GM23338 (cell line): ENCODE data around the gene PAM. TPM values are rescaled to one million over a fixed set of nuclear protein-coding genes. Genes with fewer than 3 reads are reported as not detected.

Source experiments
- CTCF ChIP-seq, 2 experiments: fragments of 200-600 bp in 1 of 2; sonication (generic) in 1 of 2; conservative IDR thresholded peaks; 2 replicates each; pipeline versions ENCODE4 v1.5.1 to v1.6.1; 2016 to 2017; ENCODE audit warnings: antibody characterized with exemption in 2 of 2, low read depth in 2 of 2, mild to moderate bottlenecking in 2 of 2, moderate library complexity in 1 of 2
- ETS1 ChIP-seq: IDR thresholded peaks from 2 replicates; pipeline ENCODE4 v1.6.1; 2016; ENCODE audit warnings: antibody characterized with exemption
- JUNB ChIP-seq: IDR thresholded peaks from one replicate; pipeline ENCODE4 v1.6.1; 2016; ENCODE audit warnings: antibody characterized with exemption; ENCODE audit not compliant: unreplicated experiment
- NANOG ChIP-seq: IDR thresholded peaks from 2 replicates; pipeline ENCODE4 v1.6.1; 2016; ENCODE audit warnings: antibody characterized with exemption, borderline replicate concordance
- POLR2AphosphoS5 ChIP-seq: IDR thresholded peaks from 2 replicates; pipeline ENCODE4 v1.6.1; 2016; ENCODE audit warnings: antibody characterized with exemption, low read depth
- ZNF114 ChIP-seq: fragments of 250-450 bp; sonication (Bioruptor Pico); IDR thresholded peaks from 2 replicates; pipeline ENCODE4 v1.5.0; 2020; ENCODE audit warnings: mild to moderate bottlenecking, moderate library complexity
- ZNF331 ChIP-seq: fragments of 250-450 bp; sonication (Bioruptor Pico); IDR thresholded peaks from 2 replicates; pipeline ENCODE4 v1.5.0; 2020; ENCODE audit warnings: low read depth, mild to moderate bottlenecking, moderate library complexity
- polyA plus RNA-seq: library from polyadenylated mRNA; unstranded; fragments of >200 nt; fragmentation: Nextera tagmentation; extraction: Ambion mirVana; gene quantifications from 2 replicates; pipeline ENCODE4 v1.2.1, GENCODE V29; 2016
- total RNA-seq: library from RNA; depleted of rRNA; stranded (reverse); fragments of >200 nt; shearing (Covaris generic); gene quantifications from 2 replicates; pipeline ENCODE4 v1.2.3, GENCODE V29; 2014
- TF ChIP-seq, protein P1 (sequence below): fragments of 250-450 bp; sonication (Bioruptor Pico); IDR thresholded peaks from 2 replicates; pipeline ENCODE4 v1.5.0; 2020; ENCODE audit warnings: mild to moderate bottlenecking, moderate library complexity
- TF ChIP-seq, protein P2 (sequence below): IDR thresholded peaks from one replicate; pipeline ENCODE4 v1.6.1; 2018; ENCODE audit warnings: antibody characterized with exemption; ENCODE audit not compliant: unreplicated experiment

Gene PAM
- total and polyA plus RNA-seq, 2 experiments from 2014 or later, result 33.9 to 79.4 TPM

DNA sequence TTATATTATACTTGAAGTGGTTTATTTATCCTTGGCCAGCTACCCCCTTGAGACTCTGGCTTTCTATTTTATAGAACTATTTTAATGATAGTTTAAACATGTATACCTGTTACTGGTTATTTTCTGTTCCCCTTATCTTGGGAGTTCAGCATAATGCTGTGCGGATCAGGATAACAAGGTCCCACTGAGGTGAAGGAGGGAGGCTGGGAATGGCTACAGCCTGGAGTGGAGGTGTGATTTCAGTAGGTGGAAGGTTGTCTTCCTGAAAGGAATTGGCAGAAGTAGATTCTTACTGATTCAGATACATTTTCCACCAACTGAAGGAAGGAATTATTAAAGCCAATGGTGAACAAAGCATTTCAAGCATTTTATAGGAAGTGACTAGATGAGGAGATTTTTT lies 38.9 kb downstream of the PAM start (continued):
- TF ChIP-seq, protein P1, sequence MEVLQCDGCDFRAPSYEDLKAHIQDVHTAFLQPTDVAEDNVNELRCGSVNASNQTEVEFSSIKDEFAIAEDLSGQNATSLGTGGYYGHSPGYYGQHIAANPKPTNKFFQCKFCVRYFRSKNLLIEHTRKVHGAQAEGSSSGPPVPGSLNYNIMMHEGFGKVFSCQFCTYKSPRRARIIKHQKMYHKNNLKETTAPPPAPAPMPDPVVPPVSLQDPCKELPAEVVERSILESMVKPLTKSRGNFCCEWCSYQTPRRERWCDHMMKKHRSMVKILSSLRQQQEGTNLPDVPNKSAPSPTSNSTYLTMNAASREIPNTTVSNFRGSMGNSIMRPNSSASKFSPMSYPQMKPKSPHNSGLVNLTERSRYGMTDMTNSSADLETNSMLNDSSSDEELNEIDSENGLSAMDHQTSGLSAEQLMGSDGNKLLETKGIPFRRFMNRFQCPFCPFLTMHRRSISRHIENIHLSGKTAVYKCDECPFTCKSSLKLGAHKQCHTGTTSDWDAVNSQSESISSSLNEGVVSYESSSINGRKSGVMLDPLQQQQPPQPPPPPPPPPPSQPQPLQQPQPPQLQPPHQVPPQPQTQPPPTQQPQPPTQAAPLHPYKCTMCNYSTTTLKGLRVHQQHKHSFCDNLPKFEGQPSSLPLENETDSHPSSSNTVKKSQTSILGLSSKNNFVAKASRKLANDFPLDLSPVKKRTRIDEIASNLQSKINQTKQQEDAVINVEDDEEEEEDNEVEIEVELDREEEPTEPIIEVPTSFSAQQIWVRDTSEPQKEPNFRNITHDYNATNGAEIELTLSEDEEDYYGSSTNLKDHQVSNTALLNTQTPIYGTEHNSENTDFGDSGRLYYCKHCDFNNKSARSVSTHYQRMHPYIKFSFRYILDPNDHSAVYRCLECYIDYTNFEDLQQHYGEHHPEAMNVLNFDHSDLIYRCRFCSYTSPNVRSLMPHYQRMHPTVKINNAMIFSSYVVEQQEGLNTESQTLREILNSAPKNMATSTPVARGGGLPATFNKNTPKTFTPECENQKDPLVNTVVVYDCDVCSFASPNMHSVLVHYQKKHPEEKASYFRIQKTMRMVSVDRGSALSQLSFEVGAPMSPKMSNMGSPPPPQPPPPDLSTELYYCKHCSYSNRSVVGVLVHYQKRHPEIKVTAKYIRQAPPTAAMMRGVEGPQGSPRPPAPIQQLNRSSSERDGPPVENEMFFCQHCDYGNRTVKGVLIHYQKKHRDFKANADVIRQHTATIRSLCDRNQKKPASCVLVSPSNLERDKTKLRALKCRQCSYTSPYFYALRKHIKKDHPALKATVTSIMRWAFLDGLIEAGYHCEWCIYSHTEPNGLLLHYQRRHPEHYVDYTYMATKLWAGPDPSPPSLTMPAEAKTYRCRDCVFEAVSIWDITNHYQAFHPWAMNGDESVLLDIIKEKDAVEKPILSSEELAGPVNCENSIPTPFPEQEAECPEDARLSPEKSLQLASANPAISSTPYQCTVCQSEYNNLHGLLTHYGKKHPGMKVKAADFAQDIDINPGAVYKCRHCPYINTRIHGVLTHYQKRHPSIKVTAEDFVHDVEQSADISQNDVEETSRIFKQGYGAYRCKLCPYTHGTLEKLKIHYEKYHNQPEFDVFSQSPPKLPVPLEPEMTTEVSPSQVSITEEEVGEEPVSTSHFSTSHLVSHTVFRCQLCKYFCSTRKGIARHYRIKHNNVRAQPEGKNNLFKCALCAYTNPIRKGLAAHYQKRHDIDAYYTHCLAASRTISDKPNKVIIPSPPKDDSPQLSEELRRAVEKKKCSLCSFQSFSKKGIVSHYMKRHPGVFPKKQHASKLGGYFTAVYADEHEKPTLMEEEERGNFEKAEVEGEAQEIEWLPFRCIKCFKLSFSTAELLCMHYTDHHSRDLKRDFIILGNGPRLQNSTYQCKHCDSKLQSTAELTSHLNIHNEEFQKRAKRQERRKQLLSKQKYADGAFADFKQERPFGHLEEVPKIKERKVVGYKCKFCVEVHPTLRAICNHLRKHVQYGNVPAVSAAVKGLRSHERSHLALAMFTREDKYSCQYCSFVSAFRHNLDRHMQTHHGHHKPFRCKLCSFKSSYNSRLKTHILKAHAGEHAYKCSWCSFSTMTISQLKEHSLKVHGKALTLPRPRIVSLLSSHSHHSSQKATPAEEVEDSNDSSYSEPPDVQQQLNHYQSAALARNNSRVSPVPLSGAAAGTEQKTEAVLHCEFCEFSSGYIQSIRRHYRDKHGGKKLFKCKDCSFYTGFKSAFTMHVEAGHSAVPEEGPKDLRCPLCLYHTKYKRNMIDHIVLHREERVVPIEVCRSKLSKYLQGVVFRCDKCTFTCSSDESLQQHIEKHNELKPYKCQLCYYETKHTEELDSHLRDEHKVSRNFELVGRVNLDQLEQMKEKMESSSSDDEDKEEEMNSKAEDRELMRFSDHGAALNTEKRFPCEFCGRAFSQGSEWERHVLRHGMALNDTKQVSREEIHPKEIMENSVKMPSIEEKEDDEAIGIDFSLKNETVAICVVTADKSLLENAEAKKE (CRISPR knock-in tag), result no peak
- TF ChIP-seq JUNB (no peak), ZNF331 (CRISPR knock-in tag) (no peak), POLR2AphosphoS5 (no peak), ETS1 (no peak), CTCF (conservative IDR thresholded peaks at IDR 0.05; ENCODE audit: low read depth in 2 of 2) (no peak), ZNF114 (no peak), NANOG (no peak)
- TF ChIP-seq, protein P2, sequence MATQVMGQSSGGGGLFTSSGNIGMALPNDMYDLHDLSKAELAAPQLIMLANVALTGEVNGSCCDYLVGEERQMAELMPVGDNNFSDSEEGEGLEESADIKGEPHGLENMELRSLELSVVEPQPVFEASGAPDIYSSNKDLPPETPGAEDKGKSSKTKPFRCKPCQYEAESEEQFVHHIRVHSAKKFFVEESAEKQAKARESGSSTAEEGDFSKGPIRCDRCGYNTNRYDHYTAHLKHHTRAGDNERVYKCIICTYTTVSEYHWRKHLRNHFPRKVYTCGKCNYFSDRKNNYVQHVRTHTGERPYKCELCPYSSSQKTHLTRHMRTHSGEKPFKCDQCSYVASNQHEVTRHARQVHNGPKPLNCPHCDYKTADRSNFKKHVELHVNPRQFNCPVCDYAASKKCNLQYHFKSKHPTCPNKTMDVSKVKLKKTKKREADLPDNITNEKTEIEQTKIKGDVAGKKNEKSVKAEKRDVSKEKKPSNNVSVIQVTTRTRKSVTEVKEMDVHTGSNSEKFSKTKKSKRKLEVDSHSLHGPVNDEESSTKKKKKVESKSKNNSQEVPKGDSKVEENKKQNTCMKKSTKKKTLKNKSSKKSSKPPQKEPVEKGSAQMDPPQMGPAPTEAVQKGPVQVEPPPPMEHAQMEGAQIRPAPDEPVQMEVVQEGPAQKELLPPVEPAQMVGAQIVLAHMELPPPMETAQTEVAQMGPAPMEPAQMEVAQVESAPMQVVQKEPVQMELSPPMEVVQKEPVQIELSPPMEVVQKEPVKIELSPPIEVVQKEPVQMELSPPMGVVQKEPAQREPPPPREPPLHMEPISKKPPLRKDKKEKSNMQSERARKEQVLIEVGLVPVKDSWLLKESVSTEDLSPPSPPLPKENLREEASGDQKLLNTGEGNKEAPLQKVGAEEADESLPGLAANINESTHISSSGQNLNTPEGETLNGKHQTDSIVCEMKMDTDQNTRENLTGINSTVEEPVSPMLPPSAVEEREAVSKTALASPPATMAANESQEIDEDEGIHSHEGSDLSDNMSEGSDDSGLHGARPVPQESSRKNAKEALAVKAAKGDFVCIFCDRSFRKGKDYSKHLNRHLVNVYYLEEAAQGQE, result no peak
